Calu3 (cell line): ENCODE results near the gene CCR6. TPM values are rescaled to one million over a fixed set of nuclear protein-coding genes. Genes with fewer than 3 reads are reported as not detected.

Source experiments
- BruUV-seq: library from RNA; stranded (reverse); fragments of 400-500 nt; replicated peaks from 2 replicates; lab custom pipeline; 2021; lab: Mats Ljungman, UMichigan
- CTCF ChIA-PET: fragments of 300-600 bp; sonication (Branson Sonifier 250); formaldehyde crosslinking; loops from one replicate; lab custom pipeline; 2022; ENCODE audit warnings: antibody characterized with exemption; lab: Charles Lee
- DNase-seq: peaks from one replicate; pipeline ENCODE4 v3.0.0; 2022
- H3K27ac Mint-ChIP-seq: one replicate; pipeline ENCODE4 v1.8.0; 2022; ENCODE audit warnings: mixed read lengths; ENCODE audit not compliant: unreplicated experiment
- H3K27me3 Mint-ChIP-seq: one replicate; pipeline ENCODE4 v1.8.0; 2022; ENCODE audit warnings: mixed read lengths; ENCODE audit not compliant: unreplicated experiment
- H3K36me3 Mint-ChIP-seq: one replicate; pipeline ENCODE4 v1.8.0; 2022; ENCODE audit warnings: mild to moderate bottlenecking, moderate library complexity, mixed read lengths; ENCODE audit not compliant: insufficient read depth, unreplicated experiment
- H3K4me1 Mint-ChIP-seq: one replicate; pipeline ENCODE4 v1.8.0; 2022; ENCODE audit warnings: mild to moderate bottlenecking, low read depth, mixed read lengths; ENCODE audit not compliant: unreplicated experiment
- H3K4me3 Mint-ChIP-seq: one replicate; pipeline ENCODE4 v1.8.0; 2022; ENCODE audit warnings: mild to moderate bottlenecking, low read depth, moderate library complexity, mixed read lengths; ENCODE audit not compliant: unreplicated experiment
- H3K9me3 Mint-ChIP-seq: one replicate; pipeline ENCODE4 v1.8.0; 2022; ENCODE audit warnings: low read depth, mixed read lengths; ENCODE audit not compliant: unreplicated experiment
- CTCF ChIP-seq: fragments of 200-600 bp; IDR thresholded peaks from one replicate; pipeline ENCODE4 v1.8.0; 2022; ENCODE audit warnings: antibody characterized with exemption; ENCODE audit not compliant: unreplicated experiment
- intact Hi-C: fragments of 100-400 bp; cut with micrococcal nuclease; formaldehyde crosslinking; loops from one replicate; pipeline ENCODE4 v1.10.0; 2022; ENCODE audit not compliant: unreplicated experiment
- total RNA-seq: library from RNA; stranded (reverse); gene quantifications from 2 replicates; pipeline ENCODE4 v1.2.3, GENCODE V29; 2022

Gene CCR6
- total RNA-seq, 1 experiment from 2014 or later, result not detected

DNA sequence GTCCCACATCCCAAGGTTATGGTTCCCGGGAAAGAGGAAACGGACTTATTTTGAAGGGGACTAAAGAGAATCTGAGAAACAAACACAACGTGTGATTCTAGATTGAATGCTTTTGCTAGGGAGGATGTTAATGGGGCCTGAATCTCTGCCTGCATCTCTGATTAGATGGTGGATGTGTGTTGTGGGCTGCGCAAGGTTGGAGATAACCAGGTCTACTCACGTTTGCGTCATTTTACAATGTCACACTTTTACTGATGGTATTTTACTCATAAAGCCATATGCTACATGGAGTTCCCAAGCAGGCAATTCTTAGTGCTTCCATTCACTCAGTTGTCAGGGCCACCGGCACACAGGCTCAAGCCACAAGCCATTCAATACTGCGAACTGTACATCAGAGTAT lies 23.2 kb upstream of the CCR6 start:
- no TSS peak for BruUV-seq
- Mint-ChIP-seq H3K36me3 (no peaks in the 10 kb centered on the region), H3K27me3 (peaks cover 33% of the 10 kb centered on the region), H3K4me1 (no peaks in the 10 kb centered on the region), H3K27ac (no peak overlapping the region), H3K4me3 (no peak overlapping the region), H3K9me3 (no peaks in the 10 kb centered on the region)
- intact Hi-C loops, result no loop called here
- DNase-seq, result no peak
- CTCF ChIA-PET, result no interaction called here
- no peak for TF ChIP-seq CTCF

DNA sequence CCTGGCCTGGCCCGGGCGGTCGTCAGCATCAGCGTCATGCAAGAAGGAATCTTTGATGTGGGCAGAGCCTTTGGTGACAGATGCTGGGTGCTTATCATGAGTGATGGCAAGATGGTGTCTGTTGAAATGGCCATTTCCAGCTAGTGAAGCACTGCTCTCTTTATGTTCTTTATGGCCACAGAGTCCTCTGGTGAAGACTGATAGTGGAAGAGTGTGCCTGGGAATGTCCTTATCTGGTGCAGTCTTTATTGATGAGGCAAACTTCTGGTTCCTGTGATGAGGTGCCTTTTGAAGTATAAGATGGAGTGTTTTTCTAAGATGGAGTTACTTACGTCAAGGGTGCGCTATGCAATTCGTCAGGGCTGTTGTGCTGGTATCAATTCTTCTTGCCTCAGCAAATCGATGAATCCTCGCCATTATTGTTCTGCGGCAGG lies 22.6 kb upstream of the CCR6 start:
- no peaks in the 10 kb centered on the region for H3K4me1 Mint-ChIP-seq
- no peaks in the 10 kb centered on the region for H3K9me3 Mint-ChIP-seq
- no peak for TF ChIP-seq CTCF
- peaks cover 33% of the 10 kb centered on the region for H3K27me3 Mint-ChIP-seq
- CTCF ChIA-PET, result no interaction called here
- intact Hi-C loops, result no loop called here
- DNase-seq, result no peak
- H3K36me3 Mint-ChIP-seq, result no peaks in the 10 kb centered on the region
- H3K4me3 Mint-ChIP-seq, result no peak overlapping the region
- H3K27ac Mint-ChIP-seq, result no peak overlapping the region
- BruUV-seq, result no TSS peak

GRCh38 chr6:167102318-167102717 lies 20.6 kb upstream of the CCR6 start:
- Mint-ChIP-seq H3K27ac (no peak overlapping the region), H3K9me3 (no peaks in the 10 kb centered on the region), H3K36me3 (no peaks in the 10 kb centered on the region), H3K4me1 (no peaks in the 10 kb centered on the region), H3K4me3 (no peak overlapping the region), H3K27me3 (peaks cover 33% of the 10 kb centered on the region)
- no peak for DNase-seq
- no peak for TF ChIP-seq CTCF
- intact Hi-C loops, result no loop called here
- no TSS peak for BruUV-seq
- CTCF ChIA-PET, result no interaction called here

DNA sequence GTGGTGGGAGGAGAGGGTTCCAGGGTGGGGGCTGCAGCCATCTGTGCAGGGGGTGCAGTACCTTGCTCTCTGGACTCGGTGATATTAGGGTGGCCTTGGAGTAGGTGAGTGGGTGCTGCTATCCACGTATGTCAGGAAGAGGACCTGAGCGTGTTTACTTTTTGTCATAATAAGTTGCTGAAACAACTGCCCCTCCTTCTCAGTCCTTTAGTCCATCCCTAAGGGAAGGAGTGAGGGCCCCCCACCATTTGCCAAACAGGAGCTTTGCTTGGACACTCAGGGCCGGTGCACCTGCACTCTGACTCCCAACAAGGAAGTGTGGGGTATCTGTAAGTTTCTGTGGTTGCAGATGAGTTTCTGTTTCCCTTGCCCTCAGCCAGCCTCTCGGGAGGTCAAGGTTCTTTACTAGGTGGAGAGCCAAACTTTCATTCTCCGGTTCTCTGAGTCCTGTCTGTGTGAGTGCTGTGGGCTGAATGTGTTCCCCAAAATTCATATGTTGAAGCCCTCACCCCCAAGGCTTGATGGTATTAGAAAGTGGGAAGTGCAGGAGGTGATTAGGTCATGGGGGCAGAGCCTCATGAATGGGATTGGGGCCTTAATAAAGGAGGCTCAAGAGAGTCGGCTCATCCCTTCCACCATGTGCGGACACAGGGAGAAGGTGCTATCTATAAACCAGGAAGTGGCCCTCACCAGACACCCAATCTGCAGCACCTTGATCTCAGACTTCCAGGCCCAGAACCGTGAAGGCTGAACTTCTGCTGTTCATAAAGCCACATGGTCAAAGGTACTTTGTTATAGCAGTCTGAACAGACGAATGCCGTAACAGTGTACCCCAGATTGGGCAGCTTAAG lies 19.6 kb upstream of the CCR6 start:
- H3K4me3 Mint-ChIP-seq, result no peak overlapping the region
- no TSS peak for BruUV-seq
- no peaks in the 10 kb centered on the region for H3K4me1 Mint-ChIP-seq
- DNase-seq, result no peak
- CTCF ChIA-PET, result no interaction called here
- no peak overlapping the region for H3K27ac Mint-ChIP-seq
- H3K36me3 Mint-ChIP-seq, result no peaks in the 10 kb centered on the region
- peaks cover 36% of the 10 kb centered on the region for H3K27me3 Mint-ChIP-seq
- intact Hi-C loops, result no loop called here
- TF ChIP-seq CTCF, result no peak
- no peaks in the 10 kb centered on the region for H3K9me3 Mint-ChIP-seq
